Measurements from ENCODE around the gene IFT27. TPM values are rescaled to one million over a fixed set of nuclear protein-coding genes. Genes with fewer than 3 reads are reported as not detected.

Gene IFT27
- total and polyA plus RNA-seq, 7 experiments from 2014 or later, result 10.1 to 40.9 (median 22.5) TPM

DNA sequence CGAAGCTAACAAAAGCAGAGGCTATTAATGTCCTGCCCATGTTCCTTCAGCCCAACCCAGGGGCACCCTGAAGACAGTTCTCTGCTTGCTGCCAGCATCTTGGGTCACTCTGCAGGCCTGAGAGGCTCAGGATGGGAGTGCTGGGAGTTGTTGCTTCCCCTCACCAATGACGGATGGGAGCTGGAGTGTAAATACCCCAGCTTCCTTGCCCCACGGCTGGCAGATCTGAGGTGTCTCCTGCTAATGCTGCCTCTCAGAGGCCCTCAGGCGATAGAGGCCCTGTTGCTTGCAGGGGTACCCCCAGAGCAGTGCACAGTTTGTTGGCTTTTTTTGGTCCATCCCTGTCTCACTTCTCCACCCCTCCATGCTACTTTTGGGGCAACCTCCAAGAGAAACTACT lies 32.9 kb downstream of the IFT27 start:
- H3K4me3 Mint-ChIP-seq, result no peak overlapping the region
- Histone ChIP-seq H3K27me3 (ENCODE audit: control insufficient read depth in 2 of 2, insufficient read depth in 2 of 2, low read length in 2 of 2) (no peaks in the 10 kb centered on the region), H3K27ac (ENCODE audit: low read depth, low read length) (no peak overlapping the region), H3K4me1 (ENCODE audit: control insufficient read depth in 2 of 2, insufficient read depth in 2 of 2, low read length in 2 of 2) (no peaks in the 10 kb centered on the region), H3K4me3 (ENCODE audit: low read length) (no peak overlapping the region), H3K9me3 (ENCODE audit: control insufficient read depth in 2 of 3, low read length in 3 of 3) (no peaks in the 10 kb centered on the region), H3K36me3 (ENCODE audit: control insufficient read depth in 2 of 3, insufficient read depth in 3 of 3, low read length in 3 of 3) (no peaks in the 10 kb centered on the region)
- peaks cover 0 to 5% (median 0%) of the 10 kb centered on the region in 7 donors for H3K4me1 Mint-ChIP-seq
- ChIA-PET CTCF (interaction anchor here (1.2 kb wide), 1 partner anchor 14 kb away, joined by 3 read pairs; no protein-coding TSS in a partner anchor), POLR2A (no interaction called here)
- intact Hi-C loops (cut with micrococcal nuclease), result no loop called here
- ATAC-seq, result no peak
- no peak overlapping the region for H3K27ac Mint-ChIP-seq
- no peak for DNase-seq
- H3K27me3 Mint-ChIP-seq, result peaks cover 2 to 18% (median 11%) of the 10 kb centered on the region in 5 donors
- peaks cover 0 to 9% (median 3%) of the 10 kb centered on the region in 11 donors for H3K9me3 Mint-ChIP-seq
- peaks cover 0 to 4% (median 0%) of the 10 kb centered on the region in 5 donors for H3K36me3 Mint-ChIP-seq

GRCh38 chr22:36741968-36742367 lies 34.0 kb downstream of the IFT27 start:
- Histone ChIP-seq H3K27ac (ENCODE audit: low read depth, low read length) (no peak overlapping the region), H3K27me3 (ENCODE audit: control insufficient read depth in 2 of 2, insufficient read depth in 2 of 2, low read length in 2 of 2) (no peaks in the 10 kb centered on the region), H3K36me3 (ENCODE audit: control insufficient read depth in 2 of 3, insufficient read depth in 3 of 3, low read length in 3 of 3) (no peaks in the 10 kb centered on the region), H3K4me3 (ENCODE audit: low read length) (no peak overlapping the region), H3K4me1 (ENCODE audit: control insufficient read depth in 2 of 2, insufficient read depth in 2 of 2, low read length in 2 of 2) (no peaks in the 10 kb centered on the region), H3K9me3 (ENCODE audit: control insufficient read depth in 2 of 3, low read length in 3 of 3) (no peaks in the 10 kb centered on the region)
- POLR2A ChIA-PET, result no interaction called here
- H3K27ac Mint-ChIP-seq, result no peak overlapping the region
- H3K9me3 Mint-ChIP-seq, result peaks cover 0 to 9% (median 3%) of the 10 kb centered on the region in 11 donors
- H3K4me1 Mint-ChIP-seq, result peaks cover 0 to 5% (median 0%) of the 10 kb centered on the region in 7 donors
- no peak overlapping the region for H3K4me3 Mint-ChIP-seq
- H3K36me3 Mint-ChIP-seq, result peaks cover 0 to 4% (median 0%) of the 10 kb centered on the region in 5 donors
- intact Hi-C loops (cut with micrococcal nuclease), result no loop called here
- peaks cover 5 to 21% (median 17%) of the 10 kb centered on the region in 5 donors for H3K27me3 Mint-ChIP-seq
- CTCF ChIA-PET, result interaction anchor here (0.5 kb wide), 1 partner anchor 157 kb away, joined by 3 read pairs; no protein-coding TSS in a partner anchor
- no peak for ATAC-seq
- no peak for DNase-seq

GRCh38 chr22:36741204-36741793 lies 34.6 kb downstream of the IFT27 start:
- ChIA-PET CTCF (interaction anchor here (0.5 kb wide), 1 partner anchor 158 kb away, joined by 3 read pairs; no protein-coding TSS in a partner anchor), POLR2A (no interaction called here)
- Histone ChIP-seq H3K27ac (ENCODE audit: low read depth, low read length) (no peak overlapping the region), H3K36me3 (ENCODE audit: control insufficient read depth in 2 of 3, insufficient read depth in 3 of 3, low read length in 3 of 3) (no peaks in the 10 kb centered on the region), H3K9me3 (ENCODE audit: control insufficient read depth in 2 of 3, low read length in 3 of 3) (no peaks in the 10 kb centered on the region), H3K4me3 (ENCODE audit: low read length) (no peak overlapping the region), H3K27me3 (ENCODE audit: control insufficient read depth in 2 of 2, insufficient read depth in 2 of 2, low read length in 2 of 2) (no peaks in the 10 kb centered on the region), H3K4me1 (ENCODE audit: control insufficient read depth in 2 of 2, insufficient read depth in 2 of 2, low read length in 2 of 2) (no peaks in the 10 kb centered on the region)
- Mint-ChIP-seq H3K27me3 (peaks cover 5 to 28% (median 24%) of the 10 kb centered on the region in 5 donors), H3K27ac (no peak overlapping the region), H3K4me1 (peaks cover 0 to 7% (median 0%) of the 10 kb centered on the region in 7 donors), H3K9me3 (peaks cover 0 to 9% (median 3%) of the 10 kb centered on the region in 11 donors), H3K4me3 (no peak overlapping the region), H3K36me3 (peaks cover 0 to 7% (median 0%) of the 10 kb centered on the region in 5 donors)
- ATAC-seq (no peak), DNase-seq (no peak)
- intact Hi-C loops (cut with micrococcal nuclease), result no loop called here

DNA sequence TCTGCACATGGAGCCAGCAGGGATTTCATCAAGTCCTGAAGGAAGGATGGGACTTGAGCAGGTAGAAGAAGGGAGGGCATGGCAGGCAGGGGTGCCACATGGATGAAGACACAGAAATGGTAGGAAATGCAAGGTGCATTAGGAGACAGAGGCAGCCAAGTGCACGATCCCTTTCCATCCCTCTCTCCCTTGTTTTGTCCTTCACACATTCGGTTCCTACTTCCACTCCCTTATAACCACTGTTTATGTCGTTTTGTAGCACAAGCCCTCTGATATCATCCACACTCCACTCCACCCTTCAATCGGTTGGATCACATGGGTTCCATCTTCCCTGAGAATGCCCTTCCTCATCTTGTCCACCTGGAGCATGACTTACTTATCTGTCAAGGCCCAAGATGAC lies 35.2 kb downstream of the IFT27 start:
- peaks cover 0 to 7% (median 0%) of the 10 kb centered on the region in 7 donors for H3K4me1 Mint-ChIP-seq
- Histone ChIP-seq H3K27me3 (ENCODE audit: control insufficient read depth in 2 of 2, insufficient read depth in 2 of 2, low read length in 2 of 2) (no peaks in the 10 kb centered on the region), H3K4me1 (ENCODE audit: control insufficient read depth in 2 of 2, insufficient read depth in 2 of 2, low read length in 2 of 2) (no peaks in the 10 kb centered on the region), H3K27ac (ENCODE audit: low read depth, low read length) (no peak overlapping the region), H3K4me3 (ENCODE audit: low read length) (no peak overlapping the region), H3K9me3 (ENCODE audit: control insufficient read depth in 2 of 3, low read length in 3 of 3) (no peaks in the 10 kb centered on the region), H3K36me3 (ENCODE audit: control insufficient read depth in 2 of 3, insufficient read depth in 3 of 3, low read length in 3 of 3) (no peaks in the 10 kb centered on the region)
- intact Hi-C loops (cut with micrococcal nuclease), result no loop called here
- peaks cover 0 to 9% (median 3%) of the 10 kb centered on the region in 11 donors for H3K9me3 Mint-ChIP-seq
- no peak for DNase-seq
- no peak overlapping the region for H3K4me3 Mint-ChIP-seq
- H3K27ac Mint-ChIP-seq, result no peak overlapping the region
- ChIA-PET CTCF (no interaction called here), POLR2A (no interaction called here)
- ATAC-seq, result no peak
- H3K36me3 Mint-ChIP-seq, result peaks cover 0 to 7% (median 0%) of the 10 kb centered on the region in 5 donors
- peaks cover 5 to 28% (median 20%) of the 10 kb centered on the region in 5 donors for H3K27me3 Mint-ChIP-seq

GRCh38 chr22:36739185-36739584 lies 36.7 kb downstream of the IFT27 start:
- no peak for ATAC-seq
- POLR2A ChIA-PET, result no interaction called here
- peaks cover 0 to 11% (median 0%) of the 10 kb centered on the region in 7 donors for H3K4me1 Mint-ChIP-seq

GRCh38 chr22:36738416-36739020 lies 37.4 kb downstream of the IFT27 start:
- no peaks in the 10 kb centered on the region for H3K4me1 ChIP-seq (ENCODE audit: control insufficient read depth in 2 of 2, insufficient read depth in 2 of 2, low read length in 2 of 2)
- H3K9me3 ChIP-seq (ENCODE audit: control insufficient read depth in 2 of 3, low read length in 3 of 3), result no peaks in the 10 kb centered on the region
- Mint-ChIP-seq H3K27me3 (peaks cover 11 to 38% (median 17%) of the 10 kb centered on the region in 5 donors), H3K27ac (no peak overlapping the region), H3K4me1 (peaks cover 0 to 11% (median 0%) of the 10 kb centered on the region in 7 donors), H3K9me3 (peaks cover 0 to 9% (median 3%) of the 10 kb centered on the region in 11 donors), H3K4me3 (no peak overlapping the region), H3K36me3 (peaks cover 0 to 7% (median 0%) of the 10 kb centered on the region in 5 donors)
- H3K27me3 ChIP-seq (ENCODE audit: control insufficient read depth in 2 of 2, insufficient read depth in 2 of 2, low read length in 2 of 2), result no peaks in the 10 kb centered on the region
- POLR2A ChIA-PET, result no interaction called here
- DNase-seq (no peak), ATAC-seq (no peak)
- no peaks in the 10 kb centered on the region for H3K36me3 ChIP-seq (ENCODE audit: control insufficient read depth in 2 of 3, insufficient read depth in 3 of 3, low read length in 3 of 3)
- H3K27ac ChIP-seq (ENCODE audit: low read depth, low read length), result no peak overlapping the region
- intact Hi-C loops (cut with micrococcal nuclease), result no loop called here
- CTCF ChIA-PET, result no interaction called here
- no peak overlapping the region for H3K4me3 ChIP-seq (ENCODE audit: low read length)

More at GRCh38 chr22:36739185-36739584, 36.7 kb downstream of the IFT27 start:
- Histone ChIP-seq H3K4me1 (ENCODE audit: control insufficient read depth in 2 of 2, insufficient read depth in 2 of 2, low read length in 2 of 2) (no peaks in the 10 kb centered on the region), H3K9me3 (ENCODE audit: control insufficient read depth in 2 of 3, low read length in 3 of 3) (no peaks in the 10 kb centered on the region), H3K36me3 (ENCODE audit: control insufficient read depth in 2 of 3, insufficient read depth in 3 of 3, low read length in 3 of 3) (no peaks in the 10 kb centered on the region), H3K4me3 (ENCODE audit: low read length) (no peak overlapping the region), H3K27me3 (ENCODE audit: control insufficient read depth in 2 of 2, insufficient read depth in 2 of 2, low read length in 2 of 2) (no peaks in the 10 kb centered on the region), H3K27ac (ENCODE audit: low read depth, low read length) (no peak overlapping the region)
- peaks cover 9 to 34% (median 15%) of the 10 kb centered on the region in 5 donors for H3K27me3 Mint-ChIP-seq
- CTCF ChIA-PET, result no interaction called here
- H3K9me3 Mint-ChIP-seq, result peaks cover 0 to 9% (median 3%) of the 10 kb centered on the region in 11 donors
- H3K36me3 Mint-ChIP-seq, result peaks cover 0 to 7% (median 0%) of the 10 kb centered on the region in 5 donors
- H3K4me3 Mint-ChIP-seq, result no peak overlapping the region
- intact Hi-C loops (cut with micrococcal nuclease), result no loop called here
- no peak for DNase-seq
- H3K27ac Mint-ChIP-seq, result no peak overlapping the region

All from naive thymus-derived CD4-positive, alpha-beta T cell (primary cell).